Panc1 (cell line): ENCODE measurements around the gene GPSM1. TPM values are rescaled to one million over a fixed set of nuclear protein-coding genes. Genes with fewer than 3 reads are reported as not detected.
A peak's percentile ranks its signal among the peaks of the same experiment; 100 is the strongest.

Source experiments
- ATAC-seq: fragments of 200-7000 bp; cut with Tn5 transposase; 2 replicates; pipeline ENCODE4 v1.9.1; 2020; ENCODE audit warnings: mild to moderate bottlenecking, moderate library complexity
- BruUV-seq: library from RNA; stranded (reverse); fragments of 400-500 nt; replicated peaks from 2 replicates; lab custom pipeline; 2021; lab: Mats Ljungman, UMichigan
- CTCF ChIA-PET: fragments of 300-600 bp; sonication (Branson Sonifier 250); formaldehyde crosslinking; loops from one replicate; lab custom pipeline; 2022; ENCODE audit warnings: antibody characterized with exemption; lab: Charles Lee
- POLR2A ChIA-PET: fragments of 300-600 bp; sonication (Branson Sonifier 250); formaldehyde crosslinking; loops from one replicate; lab custom pipeline; 2022; ENCODE audit warnings: antibody characterized with exemption; lab: Charles Lee
- DNase-seq: peaks from one replicate; pipeline ENCODE4 v3.0.0-alpha.2; 2010; ENCODE audit warnings: low read depth, low spot score
- H3K27ac ChIP-seq: 2 replicates; pipeline ENCODE4 v1.5.1; 2011; ENCODE audit warnings: mild to moderate bottlenecking, low read length, inconsistent platforms
- H3K27me3 ChIP-seq: fragments of 200-500 bp; sonication (Bioruptor generic); 2 replicates; pipeline ENCODE4 v1.6.0; 2014; ENCODE audit warnings: low read length, inconsistent platforms; ENCODE audit not compliant: control insufficient read depth, insufficient read depth
- H3K36me3 ChIP-seq: fragments of 200-500 bp; sonication (Bioruptor generic); 2 replicates; pipeline ENCODE4 v1.5.1; 2014; ENCODE audit warnings: inconsistent platforms, mild to moderate bottlenecking, low read length, moderate library complexity; ENCODE audit not compliant: control insufficient read depth, insufficient read depth
- H3K4me1 ChIP-seq: 2 replicates; pipeline ENCODE4 v1.5.1; 2011; ENCODE audit warnings: inconsistent platforms, mild to moderate bottlenecking, low read length, moderate library complexity; ENCODE audit not compliant: control insufficient read depth, insufficient read depth
- H3K4me3 ChIP-seq, 2 experiments: 2 replicates each; pipeline ENCODE4 v1.5.1; 2011 to 2012; ENCODE audit warnings: low read depth in 2 of 2, low read length in 2 of 2, mild to moderate bottlenecking in 2 of 2, inconsistent platforms in 1 of 2, moderate library complexity in 1 of 2
- H3K9me3 ChIP-seq: fragments of 200-500 bp; sonication (Bioruptor generic); 2 replicates; pipeline ENCODE4 v1.5.1; 2014; ENCODE audit warnings: low read depth, mild to moderate bottlenecking, inconsistent platforms, low read length, moderate library complexity; ENCODE audit not compliant: control insufficient read depth, insufficient read depth
- POLR2AphosphoS5 ChIP-seq: IDR thresholded peaks from 2 replicates; pipeline ENCODE4 v1.6.1; 2012; ENCODE audit warnings: mild to moderate bottlenecking, low read depth, low read length, moderate library complexity
- SIN3A ChIP-seq: IDR thresholded peaks from 2 replicates; pipeline ENCODE4 v1.6.1; 2012; ENCODE audit warnings: low read depth, mild to moderate bottlenecking, low read length, moderate library complexity, borderline replicate concordance; ENCODE audit not compliant: insufficient read depth
- TCF7L2 ChIP-seq: IDR thresholded peaks from 2 replicates; pipeline ENCODE4 v1.6.1; 2011; ENCODE audit warnings: mild to moderate bottlenecking, low read depth, low read length, inconsistent platforms
- in situ Hi-C: cut with HindIII; loops from 2 replicates; pipeline ENCODE4 v1.10.0; 2016; ENCODE audit warnings: low sequenced_read_pairs, low pct_unique_long_range_greater_than_20kb
- intact Hi-C: fragments of 100-400 bp; cut with micrococcal nuclease; formaldehyde crosslinking; loops from one replicate; pipeline ENCODE4 v1.10.0; 2022; ENCODE audit not compliant: unreplicated experiment
- total RNA-seq: library from RNA; stranded (reverse); gene quantifications from one replicate; pipeline ENCODE4 v1.2.1, GENCODE V29; 2021; ENCODE audit not compliant: unreplicated experiment
- TF ChIP-seq, protein P1 (sequence below), 2 experiments: IDR thresholded peaks; 2 replicates each; pipeline ENCODE4 v1.6.1; 2011 to 2012; ENCODE audit warnings: low read depth in 2 of 2, control low read depth in 1 of 2, low read length in 1 of 2, mild to moderate bottlenecking in 1 of 2, moderate library complexity in 1 of 2; ENCODE audit not compliant: insufficient read depth in 1 of 2
- TF ChIP-seq, protein P2 (sequence below): fragments of 450-650 bp; IDR thresholded peaks from 2 replicates; pipeline ENCODE4 v1.5.1; 2017; ENCODE audit warnings: mild to moderate bottlenecking

GPSM1 gene
- total RNA-seq, 1 experiment from 2014 or later: 14.2 TPM

DNA sequence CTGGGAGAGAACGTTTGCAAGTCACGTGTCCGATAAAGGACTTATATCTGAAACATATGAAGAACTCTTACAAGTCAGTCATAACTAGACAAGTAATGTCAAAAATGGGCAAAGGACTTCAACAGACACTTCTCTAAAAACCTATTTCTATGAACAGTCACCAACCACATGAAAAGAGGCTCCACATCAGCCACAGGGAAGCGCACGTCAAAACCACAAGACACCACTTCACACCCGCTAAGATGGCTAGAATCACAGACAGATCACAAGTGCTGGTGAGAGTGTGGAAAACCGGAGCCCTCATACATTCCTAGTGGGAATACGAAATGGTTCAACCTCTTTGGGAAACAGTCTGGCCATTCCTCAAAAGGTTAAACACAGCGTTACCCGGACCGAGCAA is 57.7 kb downstream of the GPSM1 start:
- in situ Hi-C loops (no loop called here), intact Hi-C loops (no loop called here)
- Histone ChIP-seq H3K27me3 (no peaks in the 10 kb centered on the region), H3K27ac (no peak overlapping the region), H3K4me3 (no peak overlapping the region), H3K36me3 (no peaks in the 10 kb centered on the region), H3K9me3 (no peaks in the 10 kb centered on the region), H3K4me1 (no peaks in the 10 kb centered on the region)
- DNase-seq: no peak
- no peak for ATAC-seq
- CTCF ChIA-PET: no interaction called here
- TF ChIP-seq TCF7L2 (no peak), POLR2AphosphoS5 (no peak), SIN3A (no peak)
- TF ChIP-seq, protein P1, sequence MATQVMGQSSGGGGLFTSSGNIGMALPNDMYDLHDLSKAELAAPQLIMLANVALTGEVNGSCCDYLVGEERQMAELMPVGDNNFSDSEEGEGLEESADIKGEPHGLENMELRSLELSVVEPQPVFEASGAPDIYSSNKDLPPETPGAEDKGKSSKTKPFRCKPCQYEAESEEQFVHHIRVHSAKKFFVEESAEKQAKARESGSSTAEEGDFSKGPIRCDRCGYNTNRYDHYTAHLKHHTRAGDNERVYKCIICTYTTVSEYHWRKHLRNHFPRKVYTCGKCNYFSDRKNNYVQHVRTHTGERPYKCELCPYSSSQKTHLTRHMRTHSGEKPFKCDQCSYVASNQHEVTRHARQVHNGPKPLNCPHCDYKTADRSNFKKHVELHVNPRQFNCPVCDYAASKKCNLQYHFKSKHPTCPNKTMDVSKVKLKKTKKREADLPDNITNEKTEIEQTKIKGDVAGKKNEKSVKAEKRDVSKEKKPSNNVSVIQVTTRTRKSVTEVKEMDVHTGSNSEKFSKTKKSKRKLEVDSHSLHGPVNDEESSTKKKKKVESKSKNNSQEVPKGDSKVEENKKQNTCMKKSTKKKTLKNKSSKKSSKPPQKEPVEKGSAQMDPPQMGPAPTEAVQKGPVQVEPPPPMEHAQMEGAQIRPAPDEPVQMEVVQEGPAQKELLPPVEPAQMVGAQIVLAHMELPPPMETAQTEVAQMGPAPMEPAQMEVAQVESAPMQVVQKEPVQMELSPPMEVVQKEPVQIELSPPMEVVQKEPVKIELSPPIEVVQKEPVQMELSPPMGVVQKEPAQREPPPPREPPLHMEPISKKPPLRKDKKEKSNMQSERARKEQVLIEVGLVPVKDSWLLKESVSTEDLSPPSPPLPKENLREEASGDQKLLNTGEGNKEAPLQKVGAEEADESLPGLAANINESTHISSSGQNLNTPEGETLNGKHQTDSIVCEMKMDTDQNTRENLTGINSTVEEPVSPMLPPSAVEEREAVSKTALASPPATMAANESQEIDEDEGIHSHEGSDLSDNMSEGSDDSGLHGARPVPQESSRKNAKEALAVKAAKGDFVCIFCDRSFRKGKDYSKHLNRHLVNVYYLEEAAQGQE (IDR thresholded peaks at IDR 0.05; ENCODE audit: insufficient read depth in 1 of 2, low read depth in 2 of 2, low read length in 1 of 2): no peak
- POLR2A ChIA-PET: no interaction called here
- BruUV-seq: no TSS peak

DNA sequence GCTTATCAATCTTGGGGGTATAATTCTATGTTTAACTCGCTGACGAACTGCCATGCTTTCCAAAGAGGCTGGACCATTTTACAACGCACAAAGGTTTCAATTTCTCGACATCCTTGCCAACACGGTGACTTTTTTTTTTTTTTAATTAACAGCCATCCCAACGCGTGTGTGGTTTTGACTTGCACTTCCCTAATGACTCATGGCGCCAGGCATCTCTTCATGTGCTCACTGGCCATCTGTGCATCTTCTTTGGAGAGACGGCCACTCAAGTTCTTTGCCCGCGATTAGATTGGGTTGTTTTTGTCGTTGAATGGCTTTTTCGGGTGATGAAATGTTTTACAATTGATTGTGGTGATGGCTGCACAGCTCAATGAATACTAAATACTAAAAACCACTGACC is 58.7 kb downstream of the GPSM1 start:
- Histone ChIP-seq H3K4me1 (no peaks in the 10 kb centered on the region), H3K27ac (no peak overlapping the region), H3K36me3 (no peaks in the 10 kb centered on the region), H3K4me3 (no peak overlapping the region), H3K27me3 (no peaks in the 10 kb centered on the region), H3K9me3 (no peaks in the 10 kb centered on the region)
- POLR2A ChIA-PET: interaction anchor here (0.6 to 1.3 kb wide), 2 partner anchors 8 to 518 kb away, joined by 6 to 8 read pairs; no protein-coding TSS in a partner anchor
- TSS peak; percentile 77 for BruUV-seq
- in situ Hi-C loops (no loop called here), intact Hi-C loops (no loop called here)
- TF ChIP-seq TCF7L2: no peak
- no peak for TF ChIP-seq POLR2AphosphoS5
- TF ChIP-seq, protein P2, sequence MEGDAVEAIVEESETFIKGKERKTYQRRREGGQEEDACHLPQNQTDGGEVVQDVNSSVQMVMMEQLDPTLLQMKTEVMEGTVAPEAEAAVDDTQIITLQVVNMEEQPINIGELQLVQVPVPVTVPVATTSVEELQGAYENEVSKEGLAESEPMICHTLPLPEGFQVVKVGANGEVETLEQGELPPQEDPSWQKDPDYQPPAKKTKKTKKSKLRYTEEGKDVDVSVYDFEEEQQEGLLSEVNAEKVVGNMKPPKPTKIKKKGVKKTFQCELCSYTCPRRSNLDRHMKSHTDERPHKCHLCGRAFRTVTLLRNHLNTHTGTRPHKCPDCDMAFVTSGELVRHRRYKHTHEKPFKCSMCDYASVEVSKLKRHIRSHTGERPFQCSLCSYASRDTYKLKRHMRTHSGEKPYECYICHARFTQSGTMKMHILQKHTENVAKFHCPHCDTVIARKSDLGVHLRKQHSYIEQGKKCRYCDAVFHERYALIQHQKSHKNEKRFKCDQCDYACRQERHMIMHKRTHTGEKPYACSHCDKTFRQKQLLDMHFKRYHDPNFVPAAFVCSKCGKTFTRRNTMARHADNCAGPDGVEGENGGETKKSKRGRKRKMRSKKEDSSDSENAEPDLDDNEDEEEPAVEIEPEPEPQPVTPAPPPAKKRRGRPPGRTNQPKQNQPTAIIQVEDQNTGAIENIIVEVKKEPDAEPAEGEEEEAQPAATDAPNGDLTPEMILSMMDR: no peak
- TF ChIP-seq, protein P1 (IDR thresholded peaks at IDR 0.05; ENCODE audit: insufficient read depth in 1 of 2, low read depth in 2 of 2, low read length in 1 of 2): no peak
- TF ChIP-seq SIN3A: no peak
- ATAC-seq: no peak
- DNase-seq: no peak
- CTCF ChIA-PET: no interaction called here
